Right atrium auricular region (tissue), 2 donors: ENCODE measurements around the gene TMC1. TPM values are rescaled to one million over a fixed set of nuclear protein-coding genes. Genes with fewer than 3 reads are reported as not detected.
"Not testable (repeated sequence)": the region's sequence is repeated elsewhere in the genome, so short reads cannot be mapped to it uniquely, and the experiment has no call there.

Source experiments
- DNase-seq: peaks from one replicate; pipeline ENCODE4 v3.0.0-alpha.2; 2019; ENCODE audit warnings: low spot score
- H3K27ac ChIP-seq, 2 donors: fragments of 200-600 bp; sonication (generic); 1 replicate in 1 of 2; 2 replicates in 1 of 2; pipeline ENCODE4 v1.5.1; 2016 to 2019
- H3K27me3 ChIP-seq, 2 donors: fragments of 200-600 bp; sonication (generic); one replicate each; pipeline versions ENCODE4 v1.5.1 to v1.6.0; 2017 to 2019
- H3K36me3 ChIP-seq: fragments of 200-600 bp; sonication (generic); one replicate; pipeline ENCODE4 v1.5.1; 2016
- H3K4me1 ChIP-seq, 2 donors: fragments of 200-600 bp; sonication (generic); one replicate each; pipeline versions ENCODE4 v1.5.1 to v1.6.0; 2017 to 2019
- H3K4me3 ChIP-seq, 2 donors: fragments of 200-600 bp; sonication (generic); 1 replicate in 1 of 2; 2 replicates in 1 of 2; pipeline ENCODE4 v1.5.1; 2017 to 2019; ENCODE audit warnings: mild to moderate bottlenecking in 1 of 2, moderate library complexity in 1 of 2
- H3K9me3 ChIP-seq, 2 donors: fragments of 200-600 bp; sonication (generic); one replicate each; pipeline ENCODE4 v1.5.1; 2019
- total RNA-seq, 2 donors: library from RNA; depleted of rRNA; stranded (reverse); fragments of >200 nt; gene quantifications; one replicate each; pipeline ENCODE4 v1.1.0, GENCODE V29; 2016
- TF ChIP-seq, protein P1 (sequence below), 2 donors: fragments of 200-600 bp; sonication (generic); IDR thresholded peaks; one replicate each; pipeline ENCODE4 v1.5.1; 2019; ENCODE audit warnings: antibody characterized with exemption in 2 of 2

TMC1 gene
- total RNA-seq, 2 donors from 2014 or later = not detected

DNA sequence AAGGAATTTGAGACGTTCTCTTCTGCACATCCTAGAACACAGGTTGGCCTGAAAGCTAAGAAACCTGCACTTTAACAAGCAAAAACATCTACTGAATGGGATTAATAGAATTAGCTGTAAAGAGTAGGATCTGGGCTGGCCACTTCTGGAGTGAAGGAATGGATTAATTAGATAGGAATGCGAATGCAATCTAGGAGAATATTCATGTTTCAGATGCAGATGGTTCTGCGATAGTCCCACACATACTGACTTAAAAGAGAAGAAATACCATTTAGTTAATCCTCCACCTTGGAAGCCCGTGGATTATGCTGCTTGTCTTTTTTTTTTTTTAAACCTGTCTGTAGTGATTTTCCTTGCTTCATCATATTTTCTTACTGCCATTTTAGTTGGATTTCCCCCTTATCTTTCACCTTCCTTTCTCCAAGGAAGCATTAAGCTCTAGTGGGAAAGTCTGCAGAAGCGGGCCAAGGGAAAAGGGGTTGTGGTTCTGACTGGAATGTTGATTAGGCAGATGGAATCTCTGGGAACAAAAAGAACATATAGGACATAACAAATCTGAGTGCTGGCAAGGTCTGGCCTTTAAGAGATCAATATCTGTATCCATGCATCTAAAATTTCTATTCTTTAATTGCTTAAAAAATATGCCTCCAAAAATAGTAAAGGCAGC lies 279.1 kb downstream of the TMC1 start:
- Histone ChIP-seq H3K27me3 (no peaks in the 10 kb centered on the region), H3K4me3 (no peak overlapping the region), H3K4me1 (no peaks in the 10 kb centered on the region), H3K27ac (no peak overlapping the region), H3K36me3 (no peaks in the 10 kb centered on the region), H3K9me3 (peaks cover 0 to 20% of the 10 kb centered on the region in 2 donors)
- TF ChIP-seq, protein P1, sequence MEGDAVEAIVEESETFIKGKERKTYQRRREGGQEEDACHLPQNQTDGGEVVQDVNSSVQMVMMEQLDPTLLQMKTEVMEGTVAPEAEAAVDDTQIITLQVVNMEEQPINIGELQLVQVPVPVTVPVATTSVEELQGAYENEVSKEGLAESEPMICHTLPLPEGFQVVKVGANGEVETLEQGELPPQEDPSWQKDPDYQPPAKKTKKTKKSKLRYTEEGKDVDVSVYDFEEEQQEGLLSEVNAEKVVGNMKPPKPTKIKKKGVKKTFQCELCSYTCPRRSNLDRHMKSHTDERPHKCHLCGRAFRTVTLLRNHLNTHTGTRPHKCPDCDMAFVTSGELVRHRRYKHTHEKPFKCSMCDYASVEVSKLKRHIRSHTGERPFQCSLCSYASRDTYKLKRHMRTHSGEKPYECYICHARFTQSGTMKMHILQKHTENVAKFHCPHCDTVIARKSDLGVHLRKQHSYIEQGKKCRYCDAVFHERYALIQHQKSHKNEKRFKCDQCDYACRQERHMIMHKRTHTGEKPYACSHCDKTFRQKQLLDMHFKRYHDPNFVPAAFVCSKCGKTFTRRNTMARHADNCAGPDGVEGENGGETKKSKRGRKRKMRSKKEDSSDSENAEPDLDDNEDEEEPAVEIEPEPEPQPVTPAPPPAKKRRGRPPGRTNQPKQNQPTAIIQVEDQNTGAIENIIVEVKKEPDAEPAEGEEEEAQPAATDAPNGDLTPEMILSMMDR (IDR thresholded peaks at IDR 0.05) = no peak
- DNase-seq = no peak

DNA sequence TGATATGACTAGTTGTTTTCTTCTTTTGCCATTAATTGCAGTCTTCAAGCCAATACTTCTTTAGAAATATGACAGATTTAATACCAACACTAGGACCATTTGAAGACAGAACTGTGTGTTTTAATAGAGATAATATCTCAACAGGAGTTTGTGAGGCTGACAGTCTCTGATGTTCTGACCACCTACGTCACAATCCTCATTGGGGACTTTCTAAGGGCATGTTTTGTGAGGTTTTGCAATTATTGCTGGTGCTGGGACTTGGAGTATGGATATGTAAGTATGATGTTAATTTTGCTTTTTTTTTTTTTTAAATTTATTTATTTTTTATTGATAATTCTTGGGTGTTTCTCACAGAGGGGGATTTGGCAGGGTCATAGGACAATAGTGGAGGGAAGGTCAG lies 283.8 kb downstream of the TMC1 start:
- H3K36me3 ChIP-seq = no peaks in the 10 kb centered on the region
- TF ChIP-seq, protein P1 (IDR thresholded peaks at IDR 0.05) = no peak

DNA sequence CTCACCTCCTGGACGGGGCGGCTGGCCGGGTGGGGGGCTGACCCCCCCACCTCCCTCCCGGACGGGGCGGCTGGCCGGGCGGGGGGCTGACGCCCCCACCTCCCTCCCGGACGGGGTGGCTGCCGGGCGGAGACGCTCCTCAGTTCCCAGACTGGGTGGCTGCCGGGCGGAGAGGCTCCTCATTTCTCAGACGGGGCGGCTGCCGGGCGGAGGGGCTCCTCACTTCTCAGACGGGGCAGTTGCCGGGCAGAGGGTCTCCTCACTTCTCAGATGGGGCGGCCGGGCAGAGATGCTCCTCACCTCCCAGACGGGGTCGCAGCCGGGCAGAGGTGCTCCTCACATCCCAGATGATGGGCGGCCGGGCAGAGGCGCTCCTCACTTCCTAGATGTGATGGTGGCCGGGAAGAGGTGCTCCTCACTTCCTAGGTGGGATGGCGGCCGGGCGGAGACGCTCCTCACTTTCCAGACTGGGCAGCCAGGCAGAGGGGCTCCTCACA lies 285.0 kb downstream of the TMC1 start:
- not testable (repeated sequence) for H3K4me1 ChIP-seq, H3K9me3 ChIP-seq, DNase-seq, H3K27ac ChIP-seq, H3K4me3 ChIP-seq, H3K27me3 ChIP-seq, H3K36me3 ChIP-seq

More for the DNA sequence above, 283.8 kb downstream of the TMC1 start:
- H3K27me3 ChIP-seq = no peaks in the 10 kb centered on the region
- no peaks in the 10 kb centered on the region for H3K9me3 ChIP-seq
- H3K4me3 ChIP-seq = no peak overlapping the region
- no peak overlapping the region for H3K27ac ChIP-seq
- no peak for DNase-seq
- H3K4me1 ChIP-seq = no peaks in the 10 kb centered on the region

DNA sequence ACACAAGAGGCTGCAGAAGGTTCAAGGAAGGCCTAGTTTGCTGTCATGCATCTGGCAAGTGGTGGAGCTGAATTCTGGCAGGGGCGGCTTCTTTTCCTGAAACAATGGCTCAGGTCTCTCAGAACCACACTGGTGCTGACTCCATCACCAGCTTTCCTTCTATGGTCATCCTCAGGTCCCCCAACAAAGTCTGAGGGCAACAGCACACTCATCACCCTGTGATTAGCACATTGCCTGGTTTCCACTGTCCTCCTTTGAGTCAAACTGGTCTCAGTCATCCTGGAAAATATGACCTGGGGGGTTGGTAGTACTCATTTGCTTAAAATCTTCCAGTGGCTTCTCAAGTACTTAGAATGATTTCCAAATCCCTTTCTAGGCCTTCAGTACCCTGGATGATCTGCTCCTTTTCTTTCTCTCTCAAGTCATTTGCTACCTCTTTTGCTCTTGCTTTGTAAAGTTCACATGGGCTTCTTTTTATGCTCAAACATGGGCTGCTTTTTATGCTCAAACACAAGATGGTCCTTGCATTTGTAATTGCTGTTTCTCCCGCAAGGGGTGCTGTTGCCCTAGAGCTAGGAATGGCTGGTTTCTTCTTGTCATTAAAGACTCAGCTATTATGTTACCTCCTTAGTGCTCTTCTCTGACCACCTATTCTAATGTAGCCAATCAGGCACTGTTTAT lies 286.5 kb downstream of the TMC1 start:
- Histone ChIP-seq H3K4me3 (no peak overlapping the region), H3K27me3 (no peaks in the 10 kb centered on the region), H3K36me3 (no peaks in the 10 kb centered on the region), H3K4me1 (no peaks in the 10 kb centered on the region), H3K9me3 (no peaks in the 10 kb centered on the region), H3K27ac (no peak overlapping the region)
- TF ChIP-seq, protein P1 (IDR thresholded peaks at IDR 0.05) = no peak
- DNase-seq = no peak

DNA sequence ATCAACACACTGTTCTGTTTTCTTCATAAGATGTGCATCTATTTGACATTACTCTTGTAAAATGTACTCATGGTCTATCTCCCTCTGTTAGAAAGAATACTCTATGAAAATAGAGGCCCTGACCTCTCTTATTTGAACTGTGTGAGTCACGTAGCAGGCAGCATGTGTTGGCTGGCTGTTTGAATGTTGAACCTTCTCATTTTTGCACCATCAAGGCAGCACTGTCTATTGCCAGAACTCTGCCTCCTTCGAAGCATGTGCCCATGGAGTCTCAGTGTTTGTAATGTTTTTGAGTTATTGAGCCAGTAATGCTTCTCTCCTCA lies 287.0 kb downstream of the TMC1 start:
- DNase-seq = no peak
- Histone ChIP-seq H3K27ac (no peak overlapping the region), H3K27me3 (no peaks in the 10 kb centered on the region), H3K36me3 (no peaks in the 10 kb centered on the region), H3K9me3 (no peaks in the 10 kb centered on the region), H3K4me1 (no peaks in the 10 kb centered on the region), H3K4me3 (no peak overlapping the region)
- TF ChIP-seq, protein P1 (IDR thresholded peaks at IDR 0.05) = no peak

DNA sequence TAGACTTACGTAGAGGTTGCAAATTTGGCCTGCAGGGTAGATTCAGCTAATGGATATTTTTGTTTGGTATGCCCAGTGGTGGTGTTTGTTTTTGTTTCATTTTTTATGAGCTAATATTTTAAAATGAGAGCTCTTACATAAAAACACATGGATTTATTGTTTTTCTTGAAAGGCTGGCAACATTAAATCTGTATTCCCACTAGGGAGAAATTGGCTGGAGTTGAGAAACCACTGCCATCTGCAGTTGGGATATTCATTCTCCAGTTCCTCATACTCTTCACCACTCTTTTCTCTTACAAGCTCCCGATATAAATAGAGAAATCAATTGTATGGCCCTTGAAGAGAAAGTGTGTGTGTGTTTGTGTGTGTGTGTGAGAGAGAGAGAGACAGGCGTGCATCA lies 288.2 kb downstream of the TMC1 start:
- no peak for DNase-seq
- no peaks in the 10 kb centered on the region for H3K36me3 ChIP-seq
- no peak overlapping the region for H3K27ac ChIP-seq
- TF ChIP-seq, protein P1 (IDR thresholded peaks at IDR 0.05) = no peak
- no peaks in the 10 kb centered on the region for H3K4me1 ChIP-seq
- no peak overlapping the region for H3K4me3 ChIP-seq
- no peaks in the 10 kb centered on the region for H3K27me3 ChIP-seq
- no peaks in the 10 kb centered on the region for H3K9me3 ChIP-seq
